Fibroblast of mammary gland (primary cell): ENCODE measurements around the gene TSACC.

ENCODE experiments used
- DNase-seq: peaks from one replicate; pipeline ENCODE4 v3.0.0-alpha.2; 2010; ENCODE audit warnings: low read depth
- H3K4me3 ChIP-seq: 2 replicates; pipeline ENCODE4 v1.5.1; 2011; ENCODE audit warnings: low read depth, mild to moderate bottlenecking, low read length, moderate library complexity; ENCODE audit not compliant: control insufficient read depth
- TF ChIP-seq, protein P1 (sequence below): conservative IDR thresholded peaks from 2 replicates; pipeline ENCODE4 v1.5.1; 2011; ENCODE audit warnings: low read depth, low read length, inconsistent platforms; ENCODE audit not compliant: control insufficient read depth, insufficient read depth

TSACC gene

DNA sequence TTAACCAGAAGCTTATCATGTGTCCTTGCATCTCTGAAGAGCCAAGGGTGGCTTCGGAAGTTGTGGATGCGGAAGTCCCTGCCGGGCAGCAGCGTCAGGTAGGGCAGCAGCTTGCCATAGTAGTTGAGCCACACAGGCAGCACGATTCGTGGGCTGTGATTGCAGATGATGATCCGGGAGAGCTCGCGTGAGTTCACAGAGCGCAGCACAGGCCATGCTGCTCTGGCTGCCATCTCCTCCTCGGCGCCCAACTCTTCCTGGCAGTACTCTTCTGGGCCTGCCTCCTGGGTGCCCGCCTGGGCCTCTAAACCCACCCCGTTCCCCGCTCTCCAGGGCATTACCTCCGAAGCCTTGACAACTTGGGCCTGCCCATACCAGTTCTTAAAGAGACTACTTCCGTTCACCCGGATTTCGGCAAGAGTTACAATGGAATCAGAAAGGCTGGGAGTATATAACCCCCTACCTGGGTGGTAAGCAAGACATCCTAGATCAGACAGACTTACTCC, 39.4 kb upstream of the TSACC start, which contains the start of gene VHLL:
VHLL (minus strand) TSS at position 456 of the 506 bp plus-strand sequence; CDS start at position 338, 118 bp downstream.
- DNase-seq = no peak
- TF ChIP-seq, protein P1, sequence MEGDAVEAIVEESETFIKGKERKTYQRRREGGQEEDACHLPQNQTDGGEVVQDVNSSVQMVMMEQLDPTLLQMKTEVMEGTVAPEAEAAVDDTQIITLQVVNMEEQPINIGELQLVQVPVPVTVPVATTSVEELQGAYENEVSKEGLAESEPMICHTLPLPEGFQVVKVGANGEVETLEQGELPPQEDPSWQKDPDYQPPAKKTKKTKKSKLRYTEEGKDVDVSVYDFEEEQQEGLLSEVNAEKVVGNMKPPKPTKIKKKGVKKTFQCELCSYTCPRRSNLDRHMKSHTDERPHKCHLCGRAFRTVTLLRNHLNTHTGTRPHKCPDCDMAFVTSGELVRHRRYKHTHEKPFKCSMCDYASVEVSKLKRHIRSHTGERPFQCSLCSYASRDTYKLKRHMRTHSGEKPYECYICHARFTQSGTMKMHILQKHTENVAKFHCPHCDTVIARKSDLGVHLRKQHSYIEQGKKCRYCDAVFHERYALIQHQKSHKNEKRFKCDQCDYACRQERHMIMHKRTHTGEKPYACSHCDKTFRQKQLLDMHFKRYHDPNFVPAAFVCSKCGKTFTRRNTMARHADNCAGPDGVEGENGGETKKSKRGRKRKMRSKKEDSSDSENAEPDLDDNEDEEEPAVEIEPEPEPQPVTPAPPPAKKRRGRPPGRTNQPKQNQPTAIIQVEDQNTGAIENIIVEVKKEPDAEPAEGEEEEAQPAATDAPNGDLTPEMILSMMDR = no peak
- H3K4me3 ChIP-seq = no peak within 1 kb of the TSS

- H3K4me3 ChIP-seq = no peak overlapping the region
- TF ChIP-seq, protein P1 = no peak
- DNase-seq = no peak
These were observed 35.1 kb upstream of the TSACC start for GRCh38 chr1:156303241-156303640.

DNA sequence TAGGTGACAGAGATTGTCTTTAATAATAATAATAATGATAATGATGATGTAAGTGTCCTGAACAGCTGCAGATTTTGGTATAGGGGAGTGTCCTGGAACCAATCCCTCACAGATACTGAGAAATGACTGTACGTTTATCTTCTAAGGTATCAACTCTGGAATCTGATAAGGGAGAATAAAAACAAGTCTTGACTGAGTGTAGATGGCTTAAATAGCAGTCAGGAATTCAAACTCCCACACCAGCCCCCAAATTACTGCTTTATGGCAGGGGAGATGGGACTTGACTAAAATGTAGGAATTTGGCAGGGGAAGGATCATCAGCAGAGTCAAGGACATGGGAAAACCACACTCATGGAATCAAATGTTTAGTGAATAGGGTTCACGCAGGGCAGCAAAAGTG, 33.1 kb upstream of the TSACC start:
- no peak overlapping the region for H3K4me3 ChIP-seq
- DNase-seq = no peak
- TF ChIP-seq, protein P1 = no peak

DNA sequence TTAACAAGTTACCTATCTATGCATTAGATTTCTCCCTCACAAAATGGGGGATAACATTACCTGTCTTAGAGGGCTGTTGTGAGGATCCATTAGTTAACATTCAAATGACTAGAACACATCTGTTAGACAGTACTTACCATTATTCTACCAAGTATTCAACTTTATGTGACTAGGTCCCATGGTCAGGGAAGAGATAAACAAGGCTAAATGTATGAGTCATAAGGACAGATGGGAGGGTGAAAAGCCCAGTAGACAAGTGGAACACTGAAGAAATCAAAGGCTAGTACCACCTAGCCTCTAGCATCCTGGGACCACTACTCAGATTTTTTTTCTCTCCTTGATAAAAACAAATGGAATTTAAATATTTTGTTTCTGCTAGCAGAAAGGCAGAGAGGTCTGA, 30.2 kb upstream of the TSACC start:
- TF ChIP-seq, protein P1 = no peak
- DNase-seq = peak; percentile 69
- H3K4me3 ChIP-seq = no peak overlapping the region

DNA sequence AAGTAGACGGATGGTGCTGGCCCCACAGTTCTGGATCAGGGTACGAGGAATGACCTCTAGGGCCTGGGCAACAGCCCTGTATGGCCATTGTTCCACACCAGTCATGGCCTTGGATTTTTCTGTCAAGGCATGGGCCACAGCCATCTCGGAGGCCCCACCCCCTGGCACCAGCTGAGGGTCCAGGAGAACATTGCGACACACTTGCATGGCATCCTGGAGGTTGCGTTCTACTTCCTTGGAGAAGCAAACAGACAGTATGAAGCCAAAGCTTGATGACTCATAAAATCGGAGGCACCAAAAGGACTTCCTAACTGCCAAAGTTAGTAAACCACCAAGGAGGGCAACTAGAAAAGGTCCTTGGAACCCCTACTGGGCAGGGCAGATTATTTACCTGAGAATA, 27.4 kb upstream of the TSACC start:
- no peak overlapping the region for H3K4me3 ChIP-seq
- TF ChIP-seq, protein P1 = no peak
- DNase-seq = peak; percentile 74

DNA sequence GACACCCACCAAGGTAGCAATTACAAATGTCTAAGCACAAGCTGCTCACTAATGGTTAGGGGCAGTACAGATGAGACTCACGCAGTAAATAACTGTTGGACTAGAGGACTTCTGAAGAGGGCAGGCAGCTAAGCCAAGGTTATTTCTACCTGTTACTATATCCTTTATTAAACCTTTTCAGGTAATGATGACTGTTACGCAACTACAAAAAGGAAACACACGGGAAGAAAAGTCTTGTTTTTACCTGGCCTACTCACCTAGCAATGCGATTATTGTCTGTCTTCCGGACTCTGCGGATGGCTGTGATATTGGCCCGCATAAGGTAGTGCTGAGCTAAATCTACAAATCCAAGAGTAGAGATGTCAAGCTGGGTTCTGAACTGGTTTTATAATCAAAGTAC, 21.4 kb upstream of the TSACC start:
- DNase-seq = no peak
- TF ChIP-seq, protein P1 = no peak
- H3K4me3 ChIP-seq = no peak overlapping the region

- TF ChIP-seq, protein P1 = peak; percentile 58
- DNase-seq = peak; percentile 35
- no peak overlapping the region for H3K4me3 ChIP-seq
These were observed 18.7 kb upstream of the TSACC start for GRCh38 chr1:156319664-156320063.
